Measurements from ENCODE around the gene CSMD2. TPM values are rescaled to one million over a fixed set of nuclear protein-coding genes. Genes with fewer than 3 reads are reported as not detected.

Gene CSMD2
- total and polyA plus RNA-seq, 12 donors, result 0.35 to 5.1 (median 1.5) TPM

DNA sequence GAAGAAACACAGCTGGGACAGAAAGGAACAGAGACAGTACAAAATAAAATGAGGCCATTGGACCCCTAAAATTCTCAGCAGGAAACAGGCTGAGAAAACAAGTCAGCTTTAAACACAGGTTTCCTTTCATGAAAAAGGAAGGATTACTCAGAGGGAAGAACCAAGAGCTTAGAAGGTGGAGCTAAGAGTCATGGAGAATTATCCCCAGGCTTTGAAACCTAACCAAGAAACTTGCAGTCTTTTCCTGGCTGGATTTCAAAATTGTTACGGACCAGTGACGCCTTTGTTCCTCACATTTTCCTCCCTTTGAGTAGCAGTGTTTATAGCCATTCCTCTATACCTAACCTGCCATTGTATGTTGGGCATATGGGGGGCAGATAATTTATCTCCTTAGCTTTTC is 292.3 kb downstream of the CSMD2 start:
- Histone ChIP-seq H3K4me3 (no peak overlapping the region), H3K27me3 (no peaks in the 10 kb centered on the region), H3K36me3 (replicated peaks in 1 of 2) (no peaks in the 10 kb centered on the region), H3K27ac (no peak overlapping the region), H3K4me1 (replicated peaks in 1 of 2) (no peaks in the 10 kb centered on the region), H3K9me3 (replicated peaks in 1 of 3) (no peaks in the 10 kb centered on the region)
- intact Hi-C loops (cut with DNase I), result no loop called here
- 81 to 86% (median 84%) methylated on average over 2 of the region's 2 CpGs for WGBS, 4 donors
- no peak for DNase-seq
- TF ChIP-seq CTCF (IDR thresholded peaks at IDR 0.05) (no peak), POLR2A (IDR thresholded peaks at IDR 0.05) (no peak)

GRCh38 chr1:33872275-33872674 is 292.8 kb downstream of the CSMD2 start:
- H3K4me3 ChIP-seq, result no peak overlapping the region
- H3K4me1 ChIP-seq (replicated peaks in 1 of 2), result no peaks in the 10 kb centered on the region
- intact Hi-C loops (cut with DNase I), result no loop called here
- no peak overlapping the region for H3K27ac ChIP-seq
- no peak for DNase-seq
- TF ChIP-seq POLR2A (IDR thresholded peaks at IDR 0.05), result no peak
- no peak for TF ChIP-seq CTCF (IDR thresholded peaks at IDR 0.05)
- H3K9me3 ChIP-seq (replicated peaks in 1 of 3), result no peaks in the 10 kb centered on the region
- no peaks in the 10 kb centered on the region for H3K36me3 ChIP-seq (replicated peaks in 1 of 2)
- no peaks in the 10 kb centered on the region for H3K27me3 ChIP-seq

DNA sequence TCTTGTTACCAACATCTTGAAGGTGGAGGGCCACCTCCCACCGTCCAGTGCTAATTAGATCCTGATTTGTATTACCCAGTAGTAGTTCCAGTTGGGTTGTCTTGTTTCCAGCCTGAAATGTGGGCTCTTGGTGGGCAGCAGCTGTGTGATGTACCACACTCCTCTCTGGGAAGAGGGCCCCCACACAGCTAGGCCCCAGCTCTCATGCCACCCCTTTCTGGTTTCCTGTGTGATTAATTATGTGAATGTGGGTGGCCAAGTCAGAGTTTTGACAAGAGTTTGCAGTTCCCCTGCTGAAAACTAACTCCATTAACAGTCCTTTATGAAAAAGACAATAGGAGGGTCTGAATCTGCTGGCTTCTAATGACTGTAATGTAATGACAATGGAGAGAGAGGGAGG is 297.3 kb downstream of the CSMD2 start:
- Histone ChIP-seq H3K9me3 (replicated peaks in 1 of 3) (no peaks in the 10 kb centered on the region), H3K4me3 (no peak overlapping the region), H3K27ac (no peak overlapping the region), H3K27me3 (no peaks in the 10 kb centered on the region), H3K36me3 (replicated peaks in 1 of 2) (no peaks in the 10 kb centered on the region), H3K4me1 (replicated peaks in 1 of 2) (no peaks in the 10 kb centered on the region)
- WGBS, 4 donors, result 83 to 96% (median 93%) methylated on average over 1 of the region's 1 CpG
- intact Hi-C loops (cut with DNase I), result no loop called here
- TF ChIP-seq POLR2A (IDR thresholded peaks at IDR 0.05), result no peak
- TF ChIP-seq CTCF (IDR thresholded peaks at IDR 0.05), result no peak
- DNase-seq, result no peak

DNA sequence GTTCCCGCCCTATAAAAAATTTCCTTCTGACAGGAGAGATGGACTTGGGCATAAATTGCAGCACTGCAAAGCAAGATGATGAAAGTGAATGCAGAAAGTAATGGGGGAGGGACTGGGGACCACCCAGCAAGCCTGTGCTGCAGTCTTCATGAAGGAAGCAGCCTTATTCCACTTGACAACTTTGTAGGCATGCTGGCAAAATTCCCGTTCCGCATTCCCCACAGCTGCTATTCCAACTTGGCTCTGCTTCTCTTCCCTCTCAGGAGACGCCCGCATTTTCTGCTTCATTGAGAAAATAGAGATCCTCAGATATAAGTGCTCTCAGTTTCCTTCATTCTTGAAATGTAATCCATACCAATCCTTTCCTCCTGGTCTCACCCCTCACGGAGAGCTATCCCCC is 298.7 kb downstream of the CSMD2 start:
- Histone ChIP-seq H3K9me3 (replicated peaks in 1 of 3) (no peaks in the 10 kb centered on the region), H3K36me3 (replicated peaks in 1 of 2) (no peaks in the 10 kb centered on the region), H3K27me3 (no peaks in the 10 kb centered on the region), H3K4me3 (no peak overlapping the region), H3K4me1 (replicated peaks in 1 of 2) (no peaks in the 10 kb centered on the region), H3K27ac (no peak overlapping the region)
- no peak for DNase-seq
- intact Hi-C loops (cut with DNase I), result no loop called here
- 69 to 80% (median 74%) methylated on average over 6 of the region's 6 CpGs for WGBS, 4 donors
- TF ChIP-seq CTCF (IDR thresholded peaks at IDR 0.05), result no peak
- no peak for TF ChIP-seq POLR2A (IDR thresholded peaks at IDR 0.05)
